C4-2B (cell line): ENCODE results near the gene IGFALS.

Experiments
- ZFX ChIP-seq: fragments of 450-650 bp; IDR thresholded peaks from 2 replicates; pipeline ENCODE4 v1.6.1; 2017
- TF ChIP-seq, protein P1 (sequence below): fragments of 450-650 bp; conservative IDR thresholded peaks from 2 replicates; pipeline ENCODE4 v1.5.1; 2017; ENCODE audit warnings: mild to moderate bottlenecking

DNA sequence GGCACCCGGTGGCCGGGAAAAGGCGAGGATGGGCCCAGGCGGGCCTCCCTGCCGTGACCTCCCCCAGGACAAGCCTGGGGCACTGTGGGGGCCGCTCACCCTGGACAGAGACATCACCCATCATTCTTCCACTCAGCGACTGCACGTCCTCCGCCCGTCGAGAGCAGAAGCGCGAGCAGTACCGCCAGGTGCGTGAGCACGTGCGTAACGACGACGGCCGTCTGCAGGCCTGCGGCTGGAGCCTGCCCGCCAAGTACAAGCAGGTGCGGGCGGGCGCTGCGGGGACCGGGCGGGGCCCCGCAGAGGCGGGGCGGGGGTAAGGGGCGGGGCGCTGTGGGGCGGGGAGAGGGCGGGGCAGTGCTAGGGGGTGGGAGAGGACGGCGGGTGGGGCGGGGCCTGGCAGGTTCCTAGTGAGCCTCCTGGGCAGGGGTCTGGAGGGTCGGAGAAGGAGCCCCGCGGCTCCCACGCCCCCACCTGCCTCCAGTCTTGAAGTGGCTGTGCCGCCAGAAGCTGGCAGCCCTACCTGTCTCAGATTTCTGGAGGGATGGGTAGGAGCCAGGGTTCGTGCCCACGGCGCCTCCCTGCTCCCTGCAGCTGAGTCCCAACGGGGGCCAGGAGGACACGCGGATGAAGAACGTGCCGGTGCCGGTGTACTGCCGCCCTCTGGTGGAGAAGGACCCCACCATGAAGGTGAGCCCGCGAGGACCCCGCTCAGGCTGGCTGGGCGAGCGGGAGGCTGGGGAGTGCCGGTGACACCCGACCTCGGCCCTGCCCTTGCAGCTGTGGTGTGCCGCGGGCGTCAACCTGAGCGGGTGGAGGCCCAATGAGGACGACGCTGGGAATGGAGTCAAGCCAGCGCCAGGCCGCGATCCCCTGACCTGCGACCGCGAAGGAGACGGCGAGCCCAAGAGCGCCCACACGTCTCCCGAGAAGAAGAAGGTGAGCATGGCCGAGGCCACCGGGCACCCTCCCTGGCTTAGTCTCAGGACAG lies 29.7 kb downstream of the IGFALS start:
- no peak for TF ChIP-seq ZFX
- TF ChIP-seq, protein P1, sequence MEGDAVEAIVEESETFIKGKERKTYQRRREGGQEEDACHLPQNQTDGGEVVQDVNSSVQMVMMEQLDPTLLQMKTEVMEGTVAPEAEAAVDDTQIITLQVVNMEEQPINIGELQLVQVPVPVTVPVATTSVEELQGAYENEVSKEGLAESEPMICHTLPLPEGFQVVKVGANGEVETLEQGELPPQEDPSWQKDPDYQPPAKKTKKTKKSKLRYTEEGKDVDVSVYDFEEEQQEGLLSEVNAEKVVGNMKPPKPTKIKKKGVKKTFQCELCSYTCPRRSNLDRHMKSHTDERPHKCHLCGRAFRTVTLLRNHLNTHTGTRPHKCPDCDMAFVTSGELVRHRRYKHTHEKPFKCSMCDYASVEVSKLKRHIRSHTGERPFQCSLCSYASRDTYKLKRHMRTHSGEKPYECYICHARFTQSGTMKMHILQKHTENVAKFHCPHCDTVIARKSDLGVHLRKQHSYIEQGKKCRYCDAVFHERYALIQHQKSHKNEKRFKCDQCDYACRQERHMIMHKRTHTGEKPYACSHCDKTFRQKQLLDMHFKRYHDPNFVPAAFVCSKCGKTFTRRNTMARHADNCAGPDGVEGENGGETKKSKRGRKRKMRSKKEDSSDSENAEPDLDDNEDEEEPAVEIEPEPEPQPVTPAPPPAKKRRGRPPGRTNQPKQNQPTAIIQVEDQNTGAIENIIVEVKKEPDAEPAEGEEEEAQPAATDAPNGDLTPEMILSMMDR: peak; percentile 15; the same call in 1 of the 2 replicates
